Inflammatory macrophage treated with lipopolysaccharide for 4 hours (primary cell): ENCODE data around the gene WWP2.
"Not testable (repeated sequence)": the region's sequence is repeated elsewhere in the genome, so short reads cannot be mapped to it uniquely, and the experiment has no call there.

Source experiments
- DNase-seq: peaks from one replicate; pipeline ENCODE4 v3.0.0-alpha.2; 2020

The WWP2 gene

DNA sequence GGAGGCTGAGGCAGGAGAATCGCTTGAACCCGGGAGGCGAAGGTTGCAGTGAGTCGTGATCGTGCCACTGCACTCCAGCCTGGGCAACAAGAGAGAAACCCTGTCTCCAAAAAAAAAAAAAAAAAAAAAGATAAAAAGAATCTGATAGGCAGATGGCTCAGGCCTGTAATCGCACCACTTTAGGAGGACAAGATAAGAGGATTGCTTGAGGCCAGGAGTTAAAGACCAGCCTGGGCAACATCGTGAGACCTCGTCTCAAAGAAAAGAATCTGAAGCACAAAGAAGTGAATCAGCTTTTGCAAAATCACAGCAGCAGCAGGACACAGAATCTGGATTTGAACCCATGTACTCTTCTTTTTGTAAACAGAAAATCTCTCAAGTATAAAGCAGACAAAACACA, 15.0 kb upstream of the WWP2 start:
- DNase-seq = no peak

DNA sequence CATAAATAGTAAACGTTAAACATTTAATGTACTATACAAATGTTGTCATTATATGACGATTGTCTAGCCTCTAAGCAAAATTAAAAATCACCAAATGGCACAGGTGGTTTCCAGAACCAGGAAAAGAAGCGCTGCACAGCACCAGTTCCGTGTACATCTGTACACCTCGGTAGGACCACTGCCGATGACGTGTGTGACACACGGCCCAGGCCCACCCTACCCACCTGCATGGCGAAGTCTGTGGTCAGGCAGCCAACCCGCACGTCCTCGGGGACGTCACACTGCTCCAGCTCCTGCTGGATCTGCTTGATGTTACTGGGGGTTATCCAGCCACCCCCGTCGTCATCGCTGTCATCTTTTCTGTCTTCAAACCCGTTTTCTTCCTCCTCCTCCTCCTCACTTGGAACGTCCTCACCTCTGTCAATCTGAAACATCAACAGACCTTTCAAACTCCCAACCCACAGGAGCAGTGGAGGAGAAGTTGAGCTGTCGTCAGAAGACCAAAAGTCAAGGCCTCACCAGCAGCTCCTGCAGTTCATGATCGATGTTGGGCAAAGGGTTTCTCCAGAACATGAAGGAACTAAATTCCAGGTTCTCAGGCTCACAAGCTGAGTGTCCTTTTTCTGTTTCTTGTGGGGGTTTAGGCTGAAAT, 13.3 kb upstream of the WWP2 start:
- DNase-seq = no peak

DNA sequence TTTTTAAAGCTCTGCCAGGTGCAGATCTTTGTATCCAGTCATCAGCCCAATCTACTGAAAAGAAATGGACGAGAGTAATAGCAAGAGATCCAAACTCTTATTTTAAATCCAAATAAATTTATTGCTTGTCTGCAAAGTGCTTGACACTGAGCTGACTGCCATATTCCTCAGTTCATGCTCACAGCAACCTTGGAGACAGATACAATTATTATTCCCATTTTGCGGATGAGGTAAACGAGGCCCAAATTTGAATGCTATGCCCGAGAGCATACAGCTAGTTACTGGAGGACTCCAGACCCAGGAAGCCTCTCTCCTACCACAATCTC, 8.0 kb upstream of the WWP2 start:
- DNase-seq = no peak

DNA sequence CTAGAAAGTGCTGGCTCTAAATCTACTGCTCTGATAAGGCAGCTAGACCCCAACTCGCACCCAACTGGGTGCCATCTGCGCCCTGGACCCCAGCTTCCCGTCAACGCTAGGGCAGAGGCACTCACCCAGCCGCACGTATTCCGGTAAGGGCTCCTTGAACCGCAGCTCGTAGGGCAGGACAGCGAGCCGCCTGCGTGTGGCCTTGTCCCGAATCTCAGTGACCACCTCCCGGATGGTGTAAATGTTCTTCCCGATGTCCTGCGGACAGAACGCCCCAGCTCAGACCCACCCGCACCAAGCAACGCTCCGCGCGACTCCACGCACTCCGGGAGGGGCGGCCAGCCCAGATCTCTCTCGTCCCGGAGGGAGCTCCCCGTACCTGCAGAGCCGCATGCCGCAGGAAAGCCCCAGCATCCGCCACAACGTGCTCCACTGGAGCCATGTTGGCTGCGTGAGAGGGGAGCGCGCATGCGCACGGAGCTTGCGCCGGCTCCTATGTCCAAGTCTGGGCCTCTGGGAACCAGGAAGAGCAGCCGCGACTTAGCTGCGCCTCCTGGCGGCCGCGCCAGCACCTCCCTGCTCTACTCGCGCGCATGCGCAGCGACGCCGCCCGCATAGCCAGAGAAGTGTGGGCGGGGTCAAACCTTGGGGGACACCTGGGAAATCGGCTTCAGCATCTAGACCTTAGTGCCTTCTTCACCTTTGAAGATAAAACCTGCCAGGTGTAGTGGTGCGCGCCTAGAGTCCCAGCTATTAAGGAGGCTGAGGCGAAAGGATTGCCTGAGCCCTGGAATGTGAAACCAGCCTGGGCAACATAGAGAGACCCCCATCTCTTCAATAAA, 7.4 kb upstream of the WWP2 start, which contains the start of gene NOB1:
TSS of gene NOB1 (minus strand) at position 458 of the 842 bp plus-strand sequence. CDS start at position 442, 16 bp downstream.
- DNase-seq = peak; percentile 98

DNA sequence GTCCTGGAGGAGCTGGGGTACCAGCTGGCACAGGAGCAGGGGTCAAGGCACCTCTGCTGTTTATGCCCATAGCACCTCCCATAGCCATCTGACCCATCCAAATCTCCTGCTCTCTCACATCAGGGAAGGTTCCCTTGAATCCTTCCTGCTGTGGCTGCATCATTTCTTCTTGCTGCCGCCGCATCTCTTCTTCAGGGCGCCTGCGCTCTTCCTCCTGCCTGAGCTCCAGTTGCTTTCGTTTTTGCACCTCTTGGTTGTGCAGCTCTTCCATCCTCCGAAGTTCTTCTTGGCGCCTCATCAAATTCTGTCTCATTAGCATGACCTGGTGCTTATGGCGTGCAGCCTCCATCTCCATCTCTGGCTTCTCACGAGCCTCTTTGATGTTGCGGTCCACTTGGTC, 5.4 kb upstream of the WWP2 start:
- no peak for DNase-seq

DNA sequence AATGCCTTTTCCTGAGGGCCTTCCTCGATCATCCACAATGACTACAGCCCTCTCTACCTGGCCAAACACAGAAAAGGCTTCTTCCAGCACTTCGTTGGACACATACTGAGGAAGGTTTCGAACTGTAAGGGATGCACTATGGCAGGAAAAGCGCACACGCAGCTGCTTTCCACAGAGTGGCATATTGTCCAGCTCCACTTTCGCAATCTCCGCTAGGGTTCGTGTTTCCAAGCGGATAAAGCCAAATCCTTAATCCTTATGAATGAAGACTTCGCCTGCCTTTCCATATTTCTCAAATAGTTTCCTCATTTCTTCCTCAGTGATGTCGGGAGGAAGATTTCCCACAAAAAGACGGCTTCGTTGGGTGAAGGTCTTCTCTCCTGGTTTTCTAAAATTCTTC, 4.8 kb upstream of the WWP2 start:
- not testable (repeated sequence) for DNase-seq

DNA sequence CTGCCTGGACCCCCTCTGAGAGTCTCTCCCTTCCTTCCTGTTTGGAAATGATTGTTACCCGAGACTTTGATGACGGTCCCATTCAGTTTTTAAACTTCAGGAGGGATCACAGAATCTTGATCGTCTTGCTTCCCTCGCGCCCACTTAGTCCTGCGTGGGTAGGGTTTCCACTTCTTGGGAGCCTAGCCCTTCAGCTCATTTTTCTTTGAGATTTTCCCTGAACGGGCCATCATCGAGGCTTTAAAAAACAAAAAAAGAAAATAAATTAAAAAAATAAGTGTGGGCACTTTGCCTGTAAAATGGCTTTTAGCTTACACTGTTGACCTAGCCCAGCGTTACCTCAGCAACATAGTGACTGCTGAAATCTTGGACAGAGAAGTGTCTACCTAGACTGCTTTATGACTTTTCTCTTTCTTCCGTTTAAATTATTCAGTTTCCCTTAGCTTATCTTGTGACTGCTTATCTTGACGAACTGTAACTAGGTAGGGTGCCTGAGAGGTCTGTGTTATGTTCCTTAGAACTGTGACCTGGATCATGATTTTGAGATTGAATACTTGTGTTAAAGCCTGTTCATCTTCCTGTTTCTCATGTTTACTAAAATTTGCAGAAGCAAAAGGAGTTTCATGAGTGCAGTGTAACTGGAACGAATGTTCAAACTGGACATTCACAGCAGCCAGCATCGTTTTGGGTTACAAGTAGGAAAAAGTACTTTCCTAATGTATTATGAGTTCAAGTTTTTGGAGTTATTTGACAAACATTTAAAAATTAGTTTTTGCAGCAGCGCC, 874 bp downstream of the WWP2 start:
- peak; percentile 56 for DNase-seq

DNA sequence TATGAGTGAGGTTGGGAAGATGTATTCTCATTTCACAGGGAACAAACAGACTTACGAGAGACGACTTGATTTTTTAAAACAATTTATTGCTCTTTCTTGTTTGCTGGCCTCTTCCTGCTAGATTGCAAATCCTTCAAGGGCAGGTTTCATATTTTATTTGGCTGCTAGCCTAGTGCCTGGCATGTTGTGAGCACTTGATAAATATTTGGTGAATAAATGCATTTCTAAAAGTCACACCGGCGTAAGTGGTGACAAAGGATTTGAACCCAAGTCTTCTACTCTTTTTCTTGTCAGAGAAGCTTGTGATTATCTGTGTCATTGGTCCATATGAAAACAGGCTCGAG, 1.4 kb downstream of the WWP2 start:
- no peak for DNase-seq

DNA sequence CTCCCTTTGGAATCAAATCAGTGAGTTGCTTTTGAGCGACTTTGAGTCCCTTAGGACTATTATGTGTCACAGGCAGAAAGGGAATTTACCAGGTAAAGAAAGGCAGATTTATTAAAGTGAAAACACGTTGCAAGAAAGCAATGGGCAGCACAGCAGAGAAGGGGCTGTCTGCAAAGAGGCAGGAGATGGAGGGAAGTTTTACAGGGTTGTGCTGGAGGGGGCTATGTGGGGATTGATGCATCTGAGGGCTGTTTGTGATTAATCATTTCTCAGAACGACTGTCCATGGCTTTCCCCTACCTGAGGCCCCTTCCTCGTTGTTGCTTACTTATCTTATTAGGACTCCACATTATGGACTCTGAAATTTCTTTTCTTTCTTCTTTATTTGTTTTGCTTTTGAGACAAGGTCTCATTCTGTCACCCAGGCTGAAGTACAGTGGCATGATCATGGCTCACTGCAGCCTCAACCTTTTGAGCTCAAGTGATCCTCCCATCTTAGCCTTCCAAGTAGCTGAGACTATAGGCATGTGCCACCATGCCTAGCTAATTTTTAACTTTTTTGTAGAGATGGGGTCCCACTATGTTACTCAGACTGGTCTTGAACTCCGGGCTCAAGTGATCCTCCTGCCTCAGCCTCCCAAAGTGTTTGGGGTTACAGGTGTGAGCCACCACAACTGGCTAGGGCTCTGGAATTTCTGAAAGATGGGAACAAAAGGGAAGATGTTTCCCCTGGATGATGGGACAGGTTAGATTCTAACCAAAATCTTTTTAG, 5.5 kb downstream of the WWP2 start:
- DNase-seq = no peak

DNA sequence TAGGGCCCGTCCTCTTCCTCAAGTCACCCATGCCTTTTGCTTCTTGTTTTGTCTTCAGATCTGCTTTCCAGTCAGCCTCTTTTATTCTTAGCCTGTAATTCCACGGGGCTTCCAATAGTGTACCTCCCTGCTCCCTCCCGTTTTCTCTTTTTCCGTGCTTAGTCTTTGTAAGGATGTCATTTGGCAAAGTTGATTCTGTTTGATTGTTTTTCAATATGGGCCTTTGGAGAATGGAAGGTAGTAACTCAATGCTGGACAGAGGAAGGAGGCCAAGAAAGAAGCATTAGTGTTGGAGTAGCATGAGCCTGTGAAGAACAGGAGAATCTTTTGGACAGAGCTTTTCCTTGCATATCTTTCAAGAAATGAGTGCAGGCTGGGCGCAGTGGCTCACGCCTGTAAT, 6.5 kb downstream of the WWP2 start:
- DNase-seq = no peak

DNA sequence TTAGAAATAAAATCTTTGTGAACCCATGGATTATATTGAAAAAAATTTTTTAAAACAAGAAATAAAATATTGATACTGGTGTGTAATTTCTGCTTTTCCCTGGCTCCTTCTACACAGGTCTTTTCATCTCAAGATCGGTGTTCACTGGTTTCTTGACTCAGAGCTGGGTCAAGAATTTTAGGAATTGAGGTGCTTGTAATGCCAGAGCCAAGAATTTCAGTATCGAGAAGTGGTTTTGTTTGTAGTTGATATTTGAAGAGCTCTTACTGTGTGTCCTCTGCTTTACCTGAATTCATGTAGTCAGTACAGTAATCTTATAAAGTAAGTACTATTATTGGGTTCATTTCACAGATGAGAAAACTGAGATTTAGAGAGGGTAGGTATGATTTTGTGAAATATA, 7.3 kb downstream of the WWP2 start:
- DNase-seq = no peak

DNA sequence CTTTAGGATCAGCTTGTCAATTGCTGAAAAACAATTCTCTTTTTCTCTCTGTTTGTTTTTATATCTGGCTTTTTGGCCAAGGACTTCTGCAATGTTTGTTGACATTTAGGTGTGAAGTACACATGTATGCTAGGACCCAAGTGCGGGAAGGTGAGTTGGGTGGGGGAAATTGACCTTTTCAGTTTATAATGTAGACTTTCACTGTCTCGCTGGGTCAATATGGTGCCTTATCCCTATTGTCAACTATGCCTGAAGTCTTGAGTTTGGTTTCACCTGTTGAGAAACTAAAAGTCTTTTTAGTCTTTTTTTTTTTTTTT, 9.5 kb downstream of the WWP2 start:
- DNase-seq = no peak

DNA sequence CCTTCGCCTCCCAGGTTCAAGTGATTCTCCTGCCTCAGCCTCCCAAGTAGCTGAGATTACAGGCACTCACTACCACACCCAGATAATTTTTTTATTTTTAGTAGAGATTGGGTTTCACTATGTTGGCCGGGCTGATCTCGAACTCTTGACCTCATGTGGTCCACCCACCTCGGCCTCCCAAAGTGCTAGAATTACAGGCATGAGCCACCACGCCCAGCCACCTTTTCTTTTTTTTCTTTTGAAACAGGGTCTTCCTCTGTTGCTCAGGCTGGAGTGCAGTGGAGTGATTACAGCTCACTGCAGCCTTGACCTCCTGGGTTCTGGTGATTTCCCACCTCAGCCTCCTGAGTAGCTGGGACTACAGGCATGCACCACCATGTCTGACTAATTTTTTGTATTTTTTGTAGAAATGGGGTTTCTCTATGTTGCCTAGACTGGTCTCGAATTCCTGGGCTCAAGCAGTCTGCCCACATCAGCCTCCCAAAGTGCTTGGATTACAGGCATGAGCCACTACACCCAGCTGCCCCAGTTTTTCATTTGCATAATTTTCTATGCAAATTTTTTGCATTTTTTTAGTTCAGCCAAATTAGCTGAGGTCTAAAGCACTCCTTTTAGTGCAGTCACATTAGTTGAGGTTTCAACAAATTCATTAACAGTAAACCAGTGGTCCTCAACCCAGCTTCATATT, 11.3 kb downstream of the WWP2 start:
- DNase-seq = no peak

DNA sequence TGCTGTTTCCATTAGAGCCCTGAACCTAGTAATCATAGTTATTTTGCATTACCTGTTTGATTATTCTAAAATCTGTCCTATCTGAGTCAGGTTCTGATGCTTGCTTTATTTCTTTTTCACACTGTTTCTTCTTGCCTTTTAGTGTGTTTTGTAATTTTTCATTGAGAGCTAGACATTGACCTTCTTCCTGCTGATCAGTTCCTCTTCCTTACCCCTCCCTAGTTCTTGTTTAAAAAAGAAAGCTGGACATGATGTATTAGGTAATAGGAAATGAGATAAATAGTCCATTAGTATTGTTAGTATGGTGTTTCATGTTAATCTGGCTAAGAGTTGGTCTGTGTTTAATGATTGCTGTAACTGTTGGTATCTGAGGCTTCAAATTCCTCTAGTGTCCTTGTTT, 13.4 kb downstream of the WWP2 start:
- DNase-seq = peak; percentile 79

DNA sequence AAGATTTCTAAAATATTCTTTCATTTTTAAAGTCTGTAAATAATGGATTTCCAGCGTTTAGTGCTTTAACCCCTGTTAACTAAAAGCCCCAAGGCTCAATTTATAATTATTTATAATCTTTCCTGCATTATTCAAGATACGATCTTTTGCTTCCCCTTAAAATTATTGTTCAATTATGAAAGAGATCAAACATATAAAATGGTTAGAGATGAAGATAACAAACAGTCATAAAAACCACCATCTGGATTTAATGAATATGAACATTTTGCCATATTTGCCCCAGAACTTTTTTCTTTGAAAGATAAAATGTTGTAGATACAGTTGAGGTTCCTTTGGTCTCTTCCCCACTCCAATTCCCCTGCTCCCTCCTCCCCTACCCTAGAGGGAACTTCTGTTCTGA, 17.6 kb downstream of the WWP2 start:
- no peak for DNase-seq

DNA sequence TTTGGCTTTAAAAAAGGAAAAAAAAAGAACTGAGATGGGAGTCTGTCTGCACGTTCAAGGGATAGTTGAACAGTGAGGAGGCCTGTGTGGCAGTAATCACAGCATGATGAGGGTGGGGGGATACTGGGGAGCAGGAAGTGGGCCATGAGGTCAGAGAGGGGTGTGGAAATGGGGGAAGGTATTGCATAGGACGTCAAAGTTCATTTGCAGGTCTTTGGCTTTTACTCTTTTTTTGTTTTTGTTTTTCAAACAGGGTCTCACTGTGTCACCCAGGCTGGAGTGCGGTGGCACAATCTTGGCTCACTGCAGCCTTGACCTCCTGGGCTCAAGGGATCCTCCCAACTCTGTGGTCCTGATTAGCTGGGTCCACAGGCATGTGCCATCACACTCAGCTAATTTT, 19.0 kb downstream of the WWP2 start:
- no peak for DNase-seq

DNA sequence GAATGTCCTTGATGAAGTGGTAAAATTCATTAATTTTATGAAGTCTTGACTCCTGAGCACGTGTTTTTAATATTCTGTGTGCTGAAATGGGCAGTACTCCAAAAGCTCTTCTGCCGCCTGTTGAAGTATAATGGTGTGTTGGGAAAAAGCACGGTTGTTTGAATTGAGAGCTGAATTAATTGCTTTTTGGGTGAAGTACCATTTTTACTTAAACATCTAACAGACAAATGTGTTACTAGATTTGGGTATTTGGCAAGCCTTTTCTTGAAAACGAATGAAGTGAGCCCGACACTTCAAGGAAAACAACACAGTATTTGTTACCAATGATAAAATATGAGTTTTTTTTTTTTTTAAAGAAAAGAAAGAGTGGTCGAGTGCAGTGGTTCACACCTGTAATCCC, 22.5 kb downstream of the WWP2 start:
- DNase-seq = no peak

DNA sequence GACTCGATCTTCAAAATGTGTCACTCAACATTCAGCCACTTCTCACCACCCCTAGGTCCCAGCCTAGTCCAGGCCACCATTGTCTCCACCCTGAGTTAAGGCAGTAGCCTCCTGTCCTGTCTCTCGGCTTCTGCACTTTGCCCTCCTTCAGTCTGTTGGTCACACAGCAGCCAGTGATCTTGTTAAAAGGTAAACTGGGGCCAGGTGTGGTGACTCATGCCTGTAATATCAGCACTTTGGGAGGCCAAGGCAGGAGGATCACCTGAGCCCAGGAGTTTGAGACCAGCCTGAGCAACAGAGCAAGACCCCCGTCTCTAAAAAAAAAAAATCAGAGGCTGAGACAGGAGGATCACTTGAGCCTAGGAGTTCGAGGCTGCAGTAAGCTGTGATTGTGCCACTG, 25.8 kb downstream of the WWP2 start:
- DNase-seq = no peak

DNA sequence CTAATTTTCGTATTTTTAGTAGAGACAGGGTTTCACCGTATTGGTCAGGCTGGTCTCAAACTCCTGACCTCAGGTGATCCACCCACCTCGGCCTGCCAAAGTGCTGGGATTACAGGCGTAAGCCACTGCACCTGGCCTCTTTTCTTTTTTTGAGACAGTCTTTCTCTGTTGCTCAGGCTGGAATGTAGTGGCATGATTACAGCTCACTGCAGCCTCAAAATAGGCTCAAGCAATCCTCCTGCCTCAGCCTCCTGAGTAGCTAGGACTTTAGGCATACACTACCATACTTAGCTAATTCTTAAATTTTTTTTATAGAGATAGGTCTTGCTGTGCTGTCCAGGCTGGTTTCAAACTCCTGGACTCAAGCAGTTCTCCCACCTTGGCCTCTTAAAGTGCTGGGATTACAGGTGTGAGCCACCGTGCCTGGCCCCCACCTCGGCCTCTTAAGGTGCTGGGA, 29.3 kb downstream of the WWP2 start:
- not testable (repeated sequence) for DNase-seq

DNA sequence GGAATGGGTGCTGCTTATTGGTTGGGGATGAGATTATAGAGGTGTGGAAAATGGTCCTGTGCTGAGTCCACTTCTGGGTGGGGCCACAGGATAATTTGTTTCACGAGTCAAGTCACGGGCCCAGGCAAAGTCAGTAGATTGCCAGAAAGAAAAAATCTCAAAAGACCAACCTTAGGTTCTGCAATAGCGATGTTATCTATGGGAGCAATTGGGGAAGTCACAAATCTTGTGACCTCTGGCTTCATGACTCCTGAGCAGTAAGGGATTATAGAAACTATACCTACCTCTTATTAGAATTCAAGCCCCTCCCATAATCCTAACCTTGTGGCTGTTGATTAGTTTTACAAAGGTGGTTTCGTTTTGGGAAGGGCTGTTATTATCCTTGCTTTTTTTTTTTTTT, 31.4 kb downstream of the WWP2 start:
- peak; percentile 18 for DNase-seq

DNA sequence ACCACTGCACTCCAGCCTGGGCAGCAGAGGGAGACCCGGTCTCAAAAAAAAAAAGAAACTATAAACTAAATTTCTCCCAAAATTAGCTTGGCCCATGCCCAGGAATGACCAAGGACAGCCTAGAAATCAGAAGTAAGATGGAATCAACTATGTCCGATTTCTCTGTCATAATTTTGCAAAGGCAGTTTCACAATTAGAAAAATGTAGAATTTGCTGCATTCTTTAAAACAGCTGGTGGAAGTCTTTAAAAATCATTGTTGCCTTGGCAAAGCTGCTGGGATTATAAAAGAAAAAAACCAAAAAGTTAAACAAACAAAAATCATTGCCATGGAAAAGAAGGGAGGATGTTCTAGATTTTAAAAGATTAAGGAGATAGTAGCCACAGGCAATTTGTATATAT, 32.4 kb downstream of the WWP2 start:
- no peak for DNase-seq

DNA sequence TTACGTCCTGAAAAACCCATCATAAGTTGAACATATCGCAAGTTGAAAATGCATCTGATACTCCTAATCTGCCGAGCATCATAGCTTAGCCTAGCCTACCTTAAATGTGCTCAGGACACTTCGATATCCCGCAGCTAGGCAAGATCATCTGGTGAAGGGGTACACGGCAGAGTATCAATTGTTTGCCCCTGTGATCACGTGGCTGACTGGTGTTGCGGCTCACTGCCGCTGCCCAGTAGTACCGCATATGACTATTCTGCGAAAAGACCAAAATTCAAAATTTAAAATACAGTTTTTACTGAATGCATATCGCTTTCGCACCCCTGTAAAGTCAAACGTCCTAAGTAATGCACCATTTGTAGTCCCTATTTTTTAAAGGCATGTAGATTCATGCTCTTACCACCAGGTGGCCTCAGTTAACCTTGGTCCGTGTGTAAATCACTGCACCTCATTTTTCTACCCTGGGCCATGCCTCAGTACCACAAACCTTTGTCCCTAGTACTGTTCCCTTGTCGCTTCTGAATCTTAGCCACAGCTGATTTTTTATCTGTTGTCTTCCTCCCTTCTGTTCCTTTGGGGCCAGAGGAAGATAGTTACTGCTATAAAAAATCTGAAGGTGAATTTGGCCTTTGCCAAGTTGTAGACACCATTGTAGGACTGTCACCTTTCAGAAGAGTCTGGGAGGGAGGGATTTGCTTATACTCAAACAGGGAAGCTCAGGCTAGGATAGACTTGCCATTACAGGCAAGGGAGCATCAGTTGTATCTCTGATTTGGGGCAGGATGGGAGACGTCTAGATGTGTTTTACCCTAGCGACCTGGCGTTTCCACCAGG, 34.4 kb downstream of the WWP2 start:
- peak; percentile 40 for DNase-seq
